ENCODE measurements around the gene INPP4B.

Gene INPP4B

GRCh38 chr4:142858446-142858845, 12.3 kb upstream of the INPP4B start:
- H3K4me1 ChIP-seq (ENCODE audit: control insufficient read depth, insufficient read depth, low read length): no peaks in the 10 kb centered on the region
- no peak overlapping the region for H3K9ac ChIP-seq (ENCODE audit: low read length in 2 of 2)
- H3K27ac ChIP-seq (ENCODE audit: low read length): no peak overlapping the region
- no peaks in the 10 kb centered on the region for H3K27me3 ChIP-seq (ENCODE audit: control insufficient read depth in 1 of 2, insufficient read depth in 2 of 2, low read length in 2 of 2)
- H3K9me3 ChIP-seq (ENCODE audit: control insufficient read depth in 2 of 2, low read length in 2 of 2): no peaks in the 10 kb centered on the region
- no peaks in the 10 kb centered on the region for H3K36me3 ChIP-seq (ENCODE audit: control insufficient read depth in 2 of 2, insufficient read depth in 2 of 2, low read length in 2 of 2)
- no peak overlapping the region for H3K4me3 ChIP-seq (ENCODE audit: low read length in 2 of 2)

GRCh38 chr4:142856576-142856975, 10.5 kb upstream of the INPP4B start:
- Histone ChIP-seq H3K4me3 (ENCODE audit: low read length in 2 of 2) (no peak overlapping the region), H3K9me3 (ENCODE audit: control insufficient read depth in 2 of 2, low read length in 2 of 2) (no peaks in the 10 kb centered on the region), H3K27ac (ENCODE audit: low read length) (no peak overlapping the region), H3K4me1 (ENCODE audit: control insufficient read depth, insufficient read depth, low read length) (no peaks in the 10 kb centered on the region), H3K36me3 (ENCODE audit: control insufficient read depth in 2 of 2, insufficient read depth in 2 of 2, low read length in 2 of 2) (no peaks in the 10 kb centered on the region), H3K27me3 (ENCODE audit: control insufficient read depth in 1 of 2, insufficient read depth in 2 of 2, low read length in 2 of 2) (no peaks in the 10 kb centered on the region), H3K9ac (ENCODE audit: low read length in 2 of 2) (no peak overlapping the region)

DNA sequence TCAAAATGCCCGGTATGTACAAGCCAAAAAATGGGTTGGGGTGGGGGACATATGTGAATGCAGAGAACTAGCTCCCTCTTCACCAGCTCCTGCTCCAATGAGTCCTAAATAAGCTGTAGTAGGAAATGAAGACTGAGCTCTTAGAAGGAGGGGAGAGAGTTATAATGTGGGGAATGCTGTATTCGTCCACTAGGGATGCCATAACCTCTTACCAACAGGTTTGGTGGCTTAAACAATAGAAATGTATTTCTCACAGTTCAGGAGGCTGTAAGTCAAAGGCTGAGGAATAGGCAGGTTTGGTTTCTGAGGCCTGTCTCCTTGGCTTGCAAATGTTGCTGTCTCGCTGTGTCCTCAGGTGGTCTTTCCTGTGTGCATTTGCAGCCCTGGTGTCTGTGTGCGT, 4.4 kb upstream of the INPP4B start:
- Histone ChIP-seq H3K9ac (ENCODE audit: low read length in 2 of 2) (no peak overlapping the region), H3K4me3 (ENCODE audit: low read length in 2 of 2) (no peak overlapping the region), H3K9me3 (ENCODE audit: control insufficient read depth in 2 of 2, low read length in 2 of 2) (no peaks in the 10 kb centered on the region), H3K27ac (ENCODE audit: low read length) (no peak overlapping the region), H3K36me3 (ENCODE audit: control insufficient read depth in 2 of 2, insufficient read depth in 2 of 2, low read length in 2 of 2) (no peaks in the 10 kb centered on the region), H3K27me3 (ENCODE audit: control insufficient read depth in 1 of 2, insufficient read depth in 2 of 2, low read length in 2 of 2) (no peaks in the 10 kb centered on the region), H3K4me1 (ENCODE audit: control insufficient read depth, insufficient read depth, low read length) (no peaks in the 10 kb centered on the region)

GRCh38 chr4:142846729-142847596, 862 bp upstream of the INPP4B start:
- H3K9ac ChIP-seq (ENCODE audit: low read length in 2 of 2): peak overlapping the region; percentile 80 to 91
- peak overlapping the region; percentile 86 to 87 for H3K4me3 ChIP-seq (ENCODE audit: low read length in 2 of 2)
- H3K27me3 ChIP-seq (ENCODE audit: control insufficient read depth in 1 of 2, insufficient read depth in 2 of 2, low read length in 2 of 2): no peaks in the 10 kb centered on the region
- no peaks in the 10 kb centered on the region for H3K36me3 ChIP-seq (ENCODE audit: control insufficient read depth in 2 of 2, insufficient read depth in 2 of 2, low read length in 2 of 2)
- H3K27ac ChIP-seq (ENCODE audit: low read length): peak overlapping the region; percentile 77
- H3K9me3 ChIP-seq (ENCODE audit: control insufficient read depth in 2 of 2, low read length in 2 of 2): no peaks in the 10 kb centered on the region
- no peaks in the 10 kb centered on the region for H3K4me1 ChIP-seq (ENCODE audit: control insufficient read depth, insufficient read depth, low read length)

GRCh38 chr4:142845293-142846107, 601 bp downstream of the INPP4B start:
- H3K4me1 ChIP-seq (ENCODE audit: control insufficient read depth, insufficient read depth, low read length): no peaks in the 10 kb centered on the region
- H3K4me3 ChIP-seq (ENCODE audit: low read length in 2 of 2): peak overlapping the region; percentile 86 to 87
- no peaks in the 10 kb centered on the region for H3K36me3 ChIP-seq (ENCODE audit: control insufficient read depth in 2 of 2, insufficient read depth in 2 of 2, low read length in 2 of 2)
- H3K9me3 ChIP-seq (ENCODE audit: control insufficient read depth in 2 of 2, low read length in 2 of 2): no peaks in the 10 kb centered on the region
- no peaks in the 10 kb centered on the region for H3K27me3 ChIP-seq (ENCODE audit: control insufficient read depth in 1 of 2, insufficient read depth in 2 of 2, low read length in 2 of 2)
- peak overlapping the region; percentile 80 to 91 for H3K9ac ChIP-seq (ENCODE audit: low read length in 2 of 2)
- H3K27ac ChIP-seq (ENCODE audit: low read length): peak overlapping the region; percentile 77

DNA sequence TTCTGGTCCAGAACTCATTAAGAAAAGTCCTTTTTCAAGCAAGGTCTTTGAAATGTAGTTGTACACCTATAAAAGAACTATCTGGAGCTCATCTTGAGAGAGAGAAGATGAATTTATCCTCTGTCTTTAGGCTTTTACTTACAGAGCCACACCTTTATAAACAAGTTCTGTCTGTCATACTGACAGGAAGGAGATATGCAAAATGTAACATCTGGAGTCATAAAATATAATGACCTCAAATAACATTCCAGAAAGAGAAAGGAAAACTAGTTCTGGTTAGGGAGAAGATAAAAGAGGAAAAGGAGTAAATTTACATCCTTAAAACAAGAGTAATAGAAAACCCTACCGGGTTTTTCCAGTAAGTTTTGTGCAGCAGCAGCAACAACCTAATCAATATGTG, 1.3 kb downstream of the INPP4B start:
- H3K27ac ChIP-seq (ENCODE audit: low read length): peak overlapping the region; percentile 77
- no peaks in the 10 kb centered on the region for H3K4me1 ChIP-seq (ENCODE audit: control insufficient read depth, insufficient read depth, low read length)
- no peaks in the 10 kb centered on the region for H3K36me3 ChIP-seq (ENCODE audit: control insufficient read depth in 2 of 2, insufficient read depth in 2 of 2, low read length in 2 of 2)
- no peaks in the 10 kb centered on the region for H3K27me3 ChIP-seq (ENCODE audit: control insufficient read depth in 1 of 2, insufficient read depth in 2 of 2, low read length in 2 of 2)
- H3K9me3 ChIP-seq (ENCODE audit: control insufficient read depth in 2 of 2, low read length in 2 of 2): no peaks in the 10 kb centered on the region
- H3K4me3 ChIP-seq (ENCODE audit: low read length in 2 of 2): peak overlapping the region; percentile 86 to 87
- peak overlapping the region; percentile 72 to 91 for H3K9ac ChIP-seq (ENCODE audit: low read length in 2 of 2)

- no peaks in the 10 kb centered on the region for H3K4me1 ChIP-seq (ENCODE audit: control insufficient read depth, insufficient read depth, low read length)
- H3K27me3 ChIP-seq (ENCODE audit: control insufficient read depth in 1 of 2, insufficient read depth in 2 of 2, low read length in 2 of 2): no peaks in the 10 kb centered on the region
- no peaks in the 10 kb centered on the region for H3K9me3 ChIP-seq (ENCODE audit: control insufficient read depth in 2 of 2, low read length in 2 of 2)
These were observed 5.5 kb downstream of the INPP4B start for GRCh38 chr4:142840516-142841123.

DNA sequence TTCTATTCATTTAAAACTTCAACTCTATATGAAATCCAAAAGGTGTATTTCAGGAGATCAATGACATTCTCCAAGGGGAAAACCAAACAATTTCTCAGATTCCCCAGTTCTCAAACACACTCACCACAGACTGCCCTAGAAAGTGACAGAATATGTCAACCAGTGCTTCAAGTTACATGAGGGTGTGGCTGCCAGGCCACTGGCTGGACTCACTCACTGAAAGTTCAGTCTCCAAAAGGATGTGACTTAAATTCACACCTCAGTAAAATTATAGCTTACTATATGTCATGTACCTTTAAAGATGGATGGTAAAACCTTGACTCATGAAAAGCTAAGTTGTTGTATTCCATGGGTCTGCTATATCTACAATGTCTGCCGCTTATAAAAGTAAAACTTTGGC, 7.3 kb downstream of the INPP4B start:
- Histone ChIP-seq H3K9me3 (ENCODE audit: control insufficient read depth in 2 of 2, low read length in 2 of 2) (no peaks in the 10 kb centered on the region), H3K27ac (ENCODE audit: low read length) (no peak overlapping the region), H3K4me3 (ENCODE audit: low read length in 2 of 2) (no peak overlapping the region), H3K9ac (ENCODE audit: low read length in 2 of 2) (no peak overlapping the region), H3K27me3 (ENCODE audit: control insufficient read depth in 1 of 2, insufficient read depth in 2 of 2, low read length in 2 of 2) (no peaks in the 10 kb centered on the region), H3K4me1 (ENCODE audit: control insufficient read depth, insufficient read depth, low read length) (no peaks in the 10 kb centered on the region), H3K36me3 (ENCODE audit: control insufficient read depth in 2 of 2, insufficient read depth in 2 of 2, low read length in 2 of 2) (no peaks in the 10 kb centered on the region)

More at GRCh38 chr4:142840516-142841123, 5.5 kb downstream of the INPP4B start:
- H3K36me3 ChIP-seq (ENCODE audit: control insufficient read depth in 2 of 2, insufficient read depth in 2 of 2, low read length in 2 of 2): no peaks in the 10 kb centered on the region
- no peak overlapping the region for H3K9ac ChIP-seq (ENCODE audit: low read length in 2 of 2)
- H3K27ac ChIP-seq (ENCODE audit: low read length): no peak overlapping the region
- H3K4me3 ChIP-seq (ENCODE audit: low read length in 2 of 2): no peak overlapping the region

DNA sequence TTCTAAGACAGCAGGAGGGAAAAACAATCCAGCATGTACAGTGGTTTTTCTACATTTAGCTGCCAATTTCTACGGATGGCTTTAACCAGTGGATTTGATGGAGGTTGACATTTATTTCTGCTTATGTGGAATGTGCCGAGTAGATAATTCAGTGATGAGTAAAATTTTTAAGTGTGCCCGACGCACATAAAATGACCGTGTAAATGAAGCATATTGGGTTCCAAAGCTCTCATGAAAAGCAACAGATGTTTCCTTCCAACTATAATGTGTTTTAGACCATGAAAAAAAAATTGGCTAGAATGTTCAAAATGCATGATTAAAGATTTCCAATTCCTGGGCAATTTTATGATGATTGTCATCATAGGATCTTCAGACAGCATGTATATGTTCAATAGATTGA, 14.1 kb downstream of the INPP4B start:
- Histone ChIP-seq H3K27ac (ENCODE audit: low read length) (no peak overlapping the region), H3K4me1 (ENCODE audit: control insufficient read depth, insufficient read depth, low read length) (peaks cover 3% of the 10 kb centered on the region), H3K4me3 (ENCODE audit: low read length in 2 of 2) (no peak overlapping the region), H3K9me3 (ENCODE audit: control insufficient read depth in 2 of 2, low read length in 2 of 2) (no peaks in the 10 kb centered on the region), H3K36me3 (ENCODE audit: control insufficient read depth in 2 of 2, insufficient read depth in 2 of 2, low read length in 2 of 2) (no peaks in the 10 kb centered on the region), H3K27me3 (ENCODE audit: control insufficient read depth in 1 of 2, insufficient read depth in 2 of 2, low read length in 2 of 2) (no peaks in the 10 kb centered on the region), H3K9ac (ENCODE audit: low read length in 2 of 2) (no peak overlapping the region)

GRCh38 chr4:142826503-142827241, 19.4 kb downstream of the INPP4B start:
- Histone ChIP-seq H3K36me3 (ENCODE audit: control insufficient read depth in 2 of 2, insufficient read depth in 2 of 2, low read length in 2 of 2) (no peaks in the 10 kb centered on the region), H3K4me1 (ENCODE audit: control insufficient read depth, insufficient read depth, low read length) (peaks cover 3% of the 10 kb centered on the region), H3K9ac (ENCODE audit: low read length in 2 of 2) (no peak overlapping the region), H3K27me3 (ENCODE audit: control insufficient read depth in 1 of 2, insufficient read depth in 2 of 2, low read length in 2 of 2) (no peaks in the 10 kb centered on the region), H3K4me3 (ENCODE audit: low read length in 2 of 2) (no peak overlapping the region), H3K27ac (ENCODE audit: low read length) (no peak overlapping the region), H3K9me3 (ENCODE audit: control insufficient read depth in 2 of 2, low read length in 2 of 2) (no peaks in the 10 kb centered on the region)
